Hepatocyte (in vitro differentiated cells): ENCODE results near the gene GRID2IP. TPM values are rescaled to one million over a fixed set of nuclear protein-coding genes. Genes with fewer than 3 reads are reported as not detected.

ENCODE experiments used
- DNase-seq: peaks from one replicate; pipeline ENCODE4 v3.0.0-alpha.2; 2016; ENCODE audit warnings: low spot score
- H2AFZ ChIP-seq: fragments of 200-600 bp; sonication (generic); 2 replicates; pipeline ENCODE4 v1.6.0; 2016; ENCODE audit warnings: antibody characterized with exemption, mild to moderate bottlenecking
- H3K27ac ChIP-seq: fragments of 200-600 bp; sonication (generic); 2 replicates; pipeline ENCODE4 v1.5.1; 2016; ENCODE audit warnings: mild to moderate bottlenecking
- H3K27me3 ChIP-seq: fragments of 200-600 bp; sonication (generic); 2 replicates; pipeline ENCODE4 v1.6.1; 2016
- H3K36me3 ChIP-seq: fragments of 200-600 bp; sonication (generic); replicated peaks from 2 replicates; pipeline ENCODE4 v1.5.1; 2016; ENCODE audit warnings: low read depth; ENCODE audit not compliant: insufficient read depth
- H3K4me1 ChIP-seq: fragments of 200-600 bp; sonication (generic); 2 replicates; pipeline ENCODE4 v1.5.1; 2016; ENCODE audit warnings: mild to moderate bottlenecking, moderate library complexity; ENCODE audit not compliant: insufficient read depth
- H3K4me2 ChIP-seq: fragments of 200-600 bp; sonication (generic); 2 replicates; pipeline ENCODE4 v1.6.0; 2016
- H3K4me3 ChIP-seq: fragments of 200-600 bp; sonication (generic); 2 replicates; pipeline ENCODE4 v1.5.1; 2016; ENCODE audit warnings: mild to moderate bottlenecking
- H3K79me2 ChIP-seq: fragments of 200-600 bp; sonication (generic); 2 replicates; pipeline ENCODE4 v1.6.0; 2017; ENCODE audit warnings: mild to moderate bottlenecking
- H3K9me2 ChIP-seq: fragments of 200-600 bp; sonication (generic); replicated peaks from 2 replicates; pipeline ENCODE4 v1.6.0; 2017; ENCODE audit warnings: mild to moderate bottlenecking; ENCODE audit not compliant: insufficient read depth
- H3K9me3 ChIP-seq: fragments of 200-600 bp; sonication (generic); 2 replicates; pipeline ENCODE4 v1.5.1; 2016; ENCODE audit warnings: low read depth, mild to moderate bottlenecking
- H4K20me1 ChIP-seq: fragments of 200-600 bp; sonication (generic); 2 replicates; pipeline ENCODE4 v1.6.0; 2016; ENCODE audit warnings: mild to moderate bottlenecking; ENCODE audit not compliant: insufficient read depth, poor library complexity, severe bottlenecking
- EZH2 ChIP-seq: fragments of 200-600 bp; sonication (generic); IDR thresholded peaks from 2 replicates; pipeline ENCODE4 v1.6.1; 2016; ENCODE audit warnings: antibody characterized with exemption, mild to moderate bottlenecking, borderline replicate concordance
- EZH2phosphoT487 ChIP-seq: fragments of 200-600 bp; sonication (generic); IDR thresholded peaks from one replicate; pipeline ENCODE4 v1.6.1; 2018; ENCODE audit warnings: antibody characterized with exemption, mild to moderate bottlenecking, low read depth, moderate library complexity; ENCODE audit not compliant: unreplicated experiment, severe bottlenecking
- WGBS: methylation state at CpG from one replicate; pipeline ENCODE4 v1.1.6; 2016; ENCODE audit warnings: low lambda C conversion rate; ENCODE audit errors: missing lambda C conversion rate; 5-methylcytosine and 5-hydroxymethylcytosine counted together
- polyA plus RNA-seq: library from polyadenylated mRNA; unstranded; fragments of >200 nt; fragmentation: Nextera tagmentation; extraction: Ambion mirVana; gene quantifications from 2 replicates; pipeline ENCODE4 v1.2.1, GENCODE V29; 2016
- total RNA-seq: library from RNA; depleted of rRNA; stranded (reverse); fragments of >200 nt; gene quantifications from 2 replicates; pipeline ENCODE4 v1.2.3, GENCODE V29; 2014
- TF ChIP-seq, protein P1 (sequence below): fragments of 200-600 bp; sonication (generic); IDR thresholded peaks from 2 replicates; pipeline ENCODE4 v1.5.1; 2016; ENCODE audit warnings: antibody characterized with exemption, mild to moderate bottlenecking; ENCODE audit not compliant: poor library complexity

Gene GRID2IP
- total RNA-seq (0.44 and 0.73 TPM in 2 replicates), polyA plus RNA-seq (0.25 TPM in 1 of 2 replicates, not detected in the other)

DNA sequence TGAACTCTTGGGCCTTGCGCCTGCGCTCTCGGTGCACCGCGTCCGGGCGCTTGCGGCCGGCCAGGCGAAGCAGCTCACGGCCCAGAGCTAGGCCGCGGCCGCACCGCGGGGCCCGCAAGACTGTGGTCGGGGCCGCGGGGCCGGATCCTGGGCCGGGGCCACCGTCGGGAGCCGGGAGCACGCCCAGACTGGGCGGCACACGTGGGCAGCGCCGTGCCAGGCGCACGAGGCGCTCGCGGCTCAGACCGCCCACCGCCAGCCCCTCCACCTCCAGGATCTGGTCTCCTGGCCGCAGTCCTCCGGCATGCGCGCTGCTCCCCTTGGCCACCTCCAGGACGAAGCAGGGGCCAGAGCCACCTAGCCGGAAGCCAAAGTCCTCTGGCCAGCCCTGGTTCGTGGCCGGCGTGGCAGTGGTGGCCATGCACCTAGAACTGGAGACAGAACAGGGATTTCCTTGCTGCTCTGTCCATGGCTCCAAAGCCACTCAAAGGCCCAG, at the start of gene GRID2IP:
Gene GRID2IP (minus strand): TSS at position 446 of the 496 bp plus-strand sequence. CDS start 25 bp downstream, at position 421.
- H3K4me1 ChIP-seq: no peaks in the 10 kb centered on the region
- 94% methylated on average over 39 of the region's 46 CpGs for WGBS
- H3K4me3 ChIP-seq: no peak within 1 kb of the TSS
- TF ChIP-seq, protein P1, sequence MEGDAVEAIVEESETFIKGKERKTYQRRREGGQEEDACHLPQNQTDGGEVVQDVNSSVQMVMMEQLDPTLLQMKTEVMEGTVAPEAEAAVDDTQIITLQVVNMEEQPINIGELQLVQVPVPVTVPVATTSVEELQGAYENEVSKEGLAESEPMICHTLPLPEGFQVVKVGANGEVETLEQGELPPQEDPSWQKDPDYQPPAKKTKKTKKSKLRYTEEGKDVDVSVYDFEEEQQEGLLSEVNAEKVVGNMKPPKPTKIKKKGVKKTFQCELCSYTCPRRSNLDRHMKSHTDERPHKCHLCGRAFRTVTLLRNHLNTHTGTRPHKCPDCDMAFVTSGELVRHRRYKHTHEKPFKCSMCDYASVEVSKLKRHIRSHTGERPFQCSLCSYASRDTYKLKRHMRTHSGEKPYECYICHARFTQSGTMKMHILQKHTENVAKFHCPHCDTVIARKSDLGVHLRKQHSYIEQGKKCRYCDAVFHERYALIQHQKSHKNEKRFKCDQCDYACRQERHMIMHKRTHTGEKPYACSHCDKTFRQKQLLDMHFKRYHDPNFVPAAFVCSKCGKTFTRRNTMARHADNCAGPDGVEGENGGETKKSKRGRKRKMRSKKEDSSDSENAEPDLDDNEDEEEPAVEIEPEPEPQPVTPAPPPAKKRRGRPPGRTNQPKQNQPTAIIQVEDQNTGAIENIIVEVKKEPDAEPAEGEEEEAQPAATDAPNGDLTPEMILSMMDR: no peak
- TF ChIP-seq EZH2phosphoT487 (no peak), EZH2 (no peak)
- H3K4me2 ChIP-seq: no peak within 1 kb of the TSS
- no peaks in the 10 kb centered on the region for H3K9me3 ChIP-seq
- H3K9me2 ChIP-seq: no peaks in the 10 kb centered on the region
- H2AFZ ChIP-seq: no peak within 1 kb of the TSS
- H4K20me1 ChIP-seq: no peaks in the 10 kb centered on the region
- no peak within 1 kb of the TSS for H3K27ac ChIP-seq
- DNase-seq: no peak
- H3K27me3 ChIP-seq: no peaks in the 10 kb centered on the region
- no peaks in the 10 kb centered on the region for H3K79me2 ChIP-seq
- no peaks in the 10 kb centered on the region for H3K36me3 ChIP-seq

DNA sequence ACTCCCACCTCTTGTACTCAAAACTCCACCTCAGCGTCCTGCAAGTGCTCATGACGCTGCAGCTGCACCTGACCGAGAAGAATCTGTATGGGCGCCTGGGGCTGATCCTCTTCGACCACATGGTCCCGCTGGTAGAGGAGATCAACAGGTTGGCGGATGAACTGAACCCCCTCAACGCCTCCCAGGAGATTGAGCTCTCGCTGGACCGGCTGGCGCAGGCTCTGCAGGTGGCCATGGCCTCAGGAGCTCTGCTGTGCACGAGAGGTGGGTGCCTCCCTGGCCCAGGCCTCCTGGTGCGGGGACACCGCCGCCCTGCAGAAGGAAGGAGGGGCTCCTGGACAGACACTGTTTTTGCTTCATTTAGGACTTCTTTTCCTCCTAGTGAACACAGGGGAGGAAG, 48.8 kb upstream of the GRID2IP start:
- TF ChIP-seq, protein P1: no peak
- TF ChIP-seq EZH2phosphoT487: no peak
- no peak for TF ChIP-seq EZH2
- Histone ChIP-seq H3K79me2 (no peaks in the 10 kb centered on the region), H3K4me1 (no peaks in the 10 kb centered on the region), H3K27ac (no peak overlapping the region), H3K9me2 (no peaks in the 10 kb centered on the region), H3K36me3 (no peaks in the 10 kb centered on the region), H3K27me3 (no peaks in the 10 kb centered on the region), H4K20me1 (no peaks in the 10 kb centered on the region), H3K9me3 (no peaks in the 10 kb centered on the region), H3K4me3 (no peak overlapping the region), H3K4me2 (no peak overlapping the region), H2AFZ (no peak overlapping the region)
- DNase-seq: no peak
- 93% methylated on average over 15 of the region's 15 CpGs for WGBS

DNA sequence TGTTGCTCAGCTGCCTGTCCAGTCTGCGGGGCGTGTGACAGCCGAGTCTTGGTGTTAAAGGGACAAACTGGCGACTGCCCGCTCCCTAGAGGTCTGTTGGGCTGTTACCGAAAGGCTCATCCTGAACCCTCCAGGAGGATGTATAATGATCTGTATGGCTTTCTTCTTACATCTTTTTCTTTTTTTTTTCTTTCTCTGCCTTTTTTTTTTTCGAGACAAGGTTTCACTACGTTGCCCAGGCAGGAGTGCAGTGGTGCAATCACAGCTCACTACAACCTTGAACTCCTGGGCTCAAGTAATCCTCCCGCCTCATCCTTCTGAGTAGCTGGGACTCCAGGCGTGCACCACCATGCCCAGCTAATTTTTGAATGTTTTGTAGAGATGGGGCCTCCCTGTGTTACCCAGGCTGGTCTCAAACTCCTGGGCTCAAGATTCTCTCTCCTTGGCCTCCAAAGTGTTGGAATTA, 39.4 kb upstream of the GRID2IP start:
- Histone ChIP-seq H3K36me3 (no peaks in the 10 kb centered on the region), H2AFZ (peak overlapping the region; percentile 80)
- WGBS: 13% methylated on average over 10 of the region's 10 CpGs

More for the DNA sequence above, 39.4 kb upstream of the GRID2IP start:
- Histone ChIP-seq H3K4me1 (peaks cover 9% of the 10 kb centered on the region), H3K9me3 (no peaks in the 10 kb centered on the region), H3K27me3 (no peaks in the 10 kb centered on the region), H3K4me3 (peak overlapping the region; percentile 99), H3K4me2 (peak overlapping the region; percentile 92), H3K9me2 (no peaks in the 10 kb centered on the region), H4K20me1 (no peaks in the 10 kb centered on the region), H3K27ac (peak overlapping the region; percentile 91), H3K79me2 (peaks cover 21% of the 10 kb centered on the region)
- no peak for DNase-seq
- TF ChIP-seq, protein P1: no peak
- TF ChIP-seq EZH2: no peak
- TF ChIP-seq EZH2phosphoT487: no peak
